ENCODE measurements around the gene TMEM74B.

Gene TMEM74B

DNA sequence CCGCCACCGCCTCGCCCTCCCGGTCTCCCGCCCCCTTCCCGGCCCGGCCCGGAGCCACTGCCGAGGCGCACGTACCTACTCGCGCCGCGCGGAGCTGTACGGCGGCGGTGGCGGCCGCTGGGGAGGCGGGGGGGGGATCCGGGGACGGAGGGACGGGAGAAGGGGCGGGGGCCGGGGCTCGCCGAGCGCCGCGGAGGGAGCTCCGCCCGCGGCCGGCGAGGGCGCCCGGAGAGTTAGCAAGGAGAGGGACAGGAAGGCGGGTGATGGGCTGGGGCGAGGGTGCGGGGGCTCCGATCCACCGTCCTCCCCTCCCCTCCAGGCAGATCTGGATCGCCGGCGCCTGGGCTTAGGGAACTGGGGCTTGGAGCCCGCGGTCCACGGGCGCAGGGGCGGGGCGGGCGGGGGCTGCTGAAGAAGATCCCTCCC lies 548 bp upstream of the TMEM74B start:
- H3K4me3 ChIP-seq (ENCODE audit: low read depth, low read length): no peak overlapping the region
- TF ChIP-seq, protein P1, sequence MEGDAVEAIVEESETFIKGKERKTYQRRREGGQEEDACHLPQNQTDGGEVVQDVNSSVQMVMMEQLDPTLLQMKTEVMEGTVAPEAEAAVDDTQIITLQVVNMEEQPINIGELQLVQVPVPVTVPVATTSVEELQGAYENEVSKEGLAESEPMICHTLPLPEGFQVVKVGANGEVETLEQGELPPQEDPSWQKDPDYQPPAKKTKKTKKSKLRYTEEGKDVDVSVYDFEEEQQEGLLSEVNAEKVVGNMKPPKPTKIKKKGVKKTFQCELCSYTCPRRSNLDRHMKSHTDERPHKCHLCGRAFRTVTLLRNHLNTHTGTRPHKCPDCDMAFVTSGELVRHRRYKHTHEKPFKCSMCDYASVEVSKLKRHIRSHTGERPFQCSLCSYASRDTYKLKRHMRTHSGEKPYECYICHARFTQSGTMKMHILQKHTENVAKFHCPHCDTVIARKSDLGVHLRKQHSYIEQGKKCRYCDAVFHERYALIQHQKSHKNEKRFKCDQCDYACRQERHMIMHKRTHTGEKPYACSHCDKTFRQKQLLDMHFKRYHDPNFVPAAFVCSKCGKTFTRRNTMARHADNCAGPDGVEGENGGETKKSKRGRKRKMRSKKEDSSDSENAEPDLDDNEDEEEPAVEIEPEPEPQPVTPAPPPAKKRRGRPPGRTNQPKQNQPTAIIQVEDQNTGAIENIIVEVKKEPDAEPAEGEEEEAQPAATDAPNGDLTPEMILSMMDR (IDR thresholded peaks at IDR 0.05; ENCODE audit: borderline replicate concordance, insufficient read depth, low read depth, low read length): no peak

DNA sequence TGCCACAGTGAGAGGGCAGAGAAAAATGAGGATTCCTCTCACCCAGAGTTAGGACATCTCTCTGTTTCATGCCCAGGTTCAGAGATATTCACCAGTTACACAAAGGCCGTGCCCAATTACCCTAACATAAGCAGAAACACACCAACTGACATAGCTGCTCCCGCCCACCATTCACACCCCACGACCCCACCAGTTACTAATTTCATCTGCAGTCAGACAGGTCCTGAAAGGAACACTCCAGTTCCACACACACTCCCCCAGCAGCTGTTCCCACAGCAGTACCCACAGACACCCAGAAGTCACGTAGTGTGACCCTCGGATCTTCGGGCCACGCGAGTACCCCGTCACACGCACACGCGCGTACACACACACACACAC lies 532 bp downstream of the TMEM74B start:
- TF ChIP-seq, protein P1 (IDR thresholded peaks at IDR 0.05; ENCODE audit: borderline replicate concordance, insufficient read depth, low read depth, low read length): no peak
- H3K4me3 ChIP-seq (ENCODE audit: low read depth, low read length): no peak overlapping the region

DNA sequence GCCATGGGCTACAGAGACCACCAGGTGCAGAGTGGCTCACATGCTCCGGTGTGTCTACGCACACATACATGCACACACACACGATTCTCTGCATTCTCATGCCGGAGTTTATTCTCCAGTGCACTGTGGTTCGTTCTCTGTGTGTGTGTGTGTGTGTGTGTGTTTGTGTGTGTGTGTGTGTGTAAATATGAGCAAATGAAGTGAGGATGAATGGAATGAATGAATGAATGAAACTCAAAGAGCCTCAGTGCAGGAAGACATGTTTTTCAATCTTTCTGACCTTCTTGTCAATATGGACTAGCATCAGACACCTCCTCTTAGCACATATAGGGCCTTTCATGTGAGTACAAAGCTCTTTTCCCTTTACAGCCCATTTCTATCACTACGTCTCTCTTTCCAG lies 1.6 kb downstream of the TMEM74B start:
- no peak overlapping the region for H3K4me3 ChIP-seq (ENCODE audit: low read depth, low read length)
- TF ChIP-seq, protein P1 (IDR thresholded peaks at IDR 0.05; ENCODE audit: borderline replicate concordance, insufficient read depth, low read depth, low read length): no peak

DNA sequence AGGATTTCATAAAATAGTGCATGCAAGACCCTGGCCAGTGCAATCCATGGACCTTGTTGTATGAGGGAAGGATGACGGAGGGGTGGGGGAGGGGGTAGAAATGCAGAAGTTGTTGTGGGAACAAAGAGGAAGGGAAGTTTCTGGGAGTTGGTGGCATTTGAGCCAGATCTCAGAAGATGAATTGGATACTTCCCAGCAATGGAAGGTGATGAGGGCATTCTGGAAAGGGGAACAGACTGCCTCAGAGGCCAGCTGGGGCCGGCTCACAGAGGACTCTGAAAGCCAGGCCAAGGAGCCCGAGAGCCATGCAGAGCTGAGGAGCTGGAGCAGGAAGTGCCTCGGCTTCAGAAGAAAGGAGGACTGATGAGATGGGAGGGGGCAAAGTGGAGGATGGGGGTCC lies 2.7 kb downstream of the TMEM74B start:
- no peak overlapping the region for H3K4me3 ChIP-seq (ENCODE audit: low read depth, low read length)
- TF ChIP-seq, protein P1 (IDR thresholded peaks at IDR 0.05; ENCODE audit: borderline replicate concordance, insufficient read depth, low read depth, low read length): no peak

DNA sequence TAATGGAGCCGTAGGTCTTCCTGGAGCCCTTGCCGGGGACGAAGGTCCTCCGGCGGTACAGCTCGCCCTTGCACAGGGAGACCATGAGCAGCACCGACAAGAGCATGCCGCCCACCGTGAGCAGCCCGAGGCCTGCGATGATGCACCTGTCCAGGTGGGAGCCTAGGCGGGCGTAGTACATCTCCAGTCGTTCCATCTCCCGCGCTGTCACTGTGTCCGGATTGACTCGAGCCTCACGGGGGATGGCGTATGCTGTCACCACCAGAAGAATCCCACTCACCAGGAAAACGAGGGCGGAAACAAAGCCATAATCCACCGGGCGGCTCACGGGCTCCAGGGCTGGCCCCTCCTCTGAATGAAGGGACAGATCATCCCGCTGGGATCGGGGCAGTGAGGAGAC lies 3.8 kb downstream of the TMEM74B start:
- TF ChIP-seq, protein P1 (IDR thresholded peaks at IDR 0.05; ENCODE audit: borderline replicate concordance, insufficient read depth, low read depth, low read length): no peak
- no peak overlapping the region for H3K4me3 ChIP-seq (ENCODE audit: low read depth, low read length)

DNA sequence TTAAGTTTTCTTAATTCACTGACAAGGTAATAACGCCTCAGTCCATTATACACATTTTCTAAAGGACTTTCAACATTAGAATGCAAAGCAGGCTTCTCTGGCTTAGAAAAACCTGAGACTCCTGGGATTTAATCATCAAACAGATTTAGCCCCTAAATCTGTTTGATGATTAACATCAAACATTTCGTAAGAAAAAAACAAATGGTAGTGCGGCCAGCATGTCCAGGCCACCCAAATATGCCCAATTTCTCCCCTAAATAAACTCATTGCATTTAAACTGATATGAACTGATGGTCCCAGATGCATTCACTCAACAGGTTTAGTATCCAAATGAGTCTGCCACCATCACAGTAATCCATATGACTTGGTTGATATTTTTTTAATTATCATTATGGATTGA lies 6.2 kb downstream of the TMEM74B start:
- H3K4me3 ChIP-seq (ENCODE audit: low read depth, low read length): no peak overlapping the region
- TF ChIP-seq, protein P1 (IDR thresholded peaks at IDR 0.05; ENCODE audit: borderline replicate concordance, insufficient read depth, low read depth, low read length): no peak

DNA sequence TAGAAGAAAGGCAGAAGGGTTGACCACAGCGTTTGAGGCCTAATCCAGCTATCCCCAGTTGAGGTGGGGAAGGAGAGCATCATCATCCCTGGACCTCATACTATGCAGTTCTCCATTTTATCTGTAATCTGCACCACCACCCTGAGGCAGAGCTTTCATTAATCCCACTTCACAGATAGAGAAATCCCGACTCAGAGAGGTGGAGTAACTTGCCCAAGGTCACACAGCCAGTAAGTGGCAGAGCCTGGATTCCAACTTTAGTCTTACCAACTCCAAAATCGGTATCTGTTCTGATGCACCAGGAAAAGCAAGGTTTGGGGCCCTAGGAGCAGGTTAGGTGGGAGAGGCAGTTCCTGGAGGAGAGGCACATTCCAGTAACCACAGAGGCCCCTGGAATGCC lies 6.7 kb downstream of the TMEM74B start:
- TF ChIP-seq, protein P1 (IDR thresholded peaks at IDR 0.05; ENCODE audit: borderline replicate concordance, insufficient read depth, low read depth, low read length): no peak
- no peak overlapping the region for H3K4me3 ChIP-seq (ENCODE audit: low read depth, low read length)
